Prostate gland (tissue), 2 donors: Measurements from ENCODE around the gene SEMA4F. TPM values are rescaled to one million over a fixed set of nuclear protein-coding genes. Genes with fewer than 3 reads are reported as not detected.

Source experiments
- DNase-seq: peaks from one replicate; pipeline ENCODE4 v3.0.0-alpha.2; 2019; ENCODE audit warnings: low spot score
- H3K27ac ChIP-seq, 2 donors: fragments of 200-600 bp; sonication (generic); 2 replicates each; pipeline ENCODE4 v1.5.1; 2017 to 2019
- H3K27me3 ChIP-seq: fragments of 200-600 bp; sonication (generic); replicated peaks from 2 replicates; pipeline ENCODE4 v1.5.1; 2019; ENCODE audit not compliant: insufficient read depth
- H3K36me3 ChIP-seq, 2 donors: fragments of 200-600 bp; sonication (generic); 1 replicate in 1 of 2; 2 replicates in 1 of 2; pipeline versions ENCODE4 v1.5.1 to v1.8.1; 2017 to 2019
- H3K4me1 ChIP-seq: fragments of 200-600 bp; sonication (generic); replicated peaks from 2 replicates; pipeline ENCODE4 v1.5.1; 2019
- H3K4me3 ChIP-seq, 2 donors: fragments of 200-600 bp; sonication (generic); 2 replicates each; pipeline ENCODE4 v1.5.1; 2017 to 2019
- H3K9me3 ChIP-seq: fragments of 200-600 bp; sonication (generic); 2 replicates; pipeline ENCODE4 v1.5.1; 2017
- CTCF ChIP-seq, 4 experiments: fragments of 200-600 bp in 2 of 4; fragments of 450-650 bp in 2 of 4; sonication (generic) in 2 of 4; IDR thresholded peaks; 1 replicate in 3 of 4; 2 replicates in 1 of 4; pipeline ENCODE4 v1.5.1; 2016 to 2019; ENCODE audit warnings: antibody characterized with exemption in 4 of 4, mild to moderate bottlenecking in 2 of 4, moderate library complexity in 2 of 4
- POLR2A ChIP-seq: fragments of 450-650 bp; IDR thresholded peaks from one replicate; pipeline ENCODE4 v1.6.1; 2016; ENCODE audit warnings: antibody characterized with exemption, mild to moderate bottlenecking
- POLR2AphosphoS5 ChIP-seq: sonication (generic); formaldehyde crosslinking; IDR thresholded peaks from one replicate; pipeline ENCODE4 v1.6.1; 2017; ENCODE audit warnings: antibody characterized with exemption
- WGBS: methylation state at CpG from one replicate; pipeline ENCODE4 v1.1.5; 2018; 5-methylcytosine and 5-hydroxymethylcytosine counted together
- intact Hi-C: fragments of 100-400 bp; cut with DNase I; formaldehyde crosslinking; loops from one replicate; pipeline ENCODE4 v1.14.2; 2022
- total RNA-seq, 2 donors: library from RNA; depleted of rRNA; stranded (reverse); fragments of >200 nt; gene quantifications; one replicate each; pipeline ENCODE4 v1.1.0, GENCODE V29; 2016

The SEMA4F gene
- total RNA-seq, 2 donors from 2014 or later = 12.3 to 16.5 TPM

- Histone ChIP-seq H3K27me3 (no peaks in the 10 kb centered on the region), H3K4me1 (no peaks in the 10 kb centered on the region), H3K9me3 (no peaks in the 10 kb centered on the region), H3K36me3 (no peaks in the 10 kb centered on the region), H3K4me3 (no peak overlapping the region), H3K27ac (no peak overlapping the region)
- 71% methylated on average over 4 of the region's 4 CpGs for WGBS
- no peak for DNase-seq
- no peak for TF ChIP-seq CTCF (IDR thresholded peaks at IDR 0.05)
- no peak for TF ChIP-seq POLR2AphosphoS5
- TF ChIP-seq POLR2A = no peak
- intact Hi-C loops = no loop called here
These were observed 48.1 kb downstream of the SEMA4F start for GRCh38 chr2:74702001-74702715.

GRCh38 chr2:74703373-74703772 is 49.3 kb downstream of the SEMA4F start:
- no peak for DNase-seq
- Histone ChIP-seq H3K27me3 (no peaks in the 10 kb centered on the region), H3K27ac (no peak overlapping the region), H3K36me3 (no peaks in the 10 kb centered on the region), H3K4me1 (no peaks in the 10 kb centered on the region), H3K9me3 (no peaks in the 10 kb centered on the region), H3K4me3 (no peak overlapping the region)
- WGBS = 69% methylated on average over 6 of the region's 6 CpGs
- TF ChIP-seq CTCF (IDR thresholded peaks at IDR 0.05) (no peak), POLR2AphosphoS5 (no peak), POLR2A (no peak)
- intact Hi-C loops = no loop called here

GRCh38 chr2:74704216-74704615 is 50.2 kb downstream of the SEMA4F start:
- no peaks in the 10 kb centered on the region for H3K4me1 ChIP-seq
- 53% methylated on average over 2 of the region's 2 CpGs for WGBS

GRCh38 chr2:74706741-74707140 is 52.7 kb downstream of the SEMA4F start:
- H3K27ac ChIP-seq = no peak overlapping the region
- no peaks in the 10 kb centered on the region for H3K9me3 ChIP-seq
- H3K36me3 ChIP-seq = no peaks in the 10 kb centered on the region
- H3K4me3 ChIP-seq = no peak overlapping the region
- no peak for DNase-seq
- TF ChIP-seq CTCF (IDR thresholded peaks at IDR 0.05) (no peak), POLR2AphosphoS5 (no peak), POLR2A (no peak)
- intact Hi-C loops = no loop called here
- H3K4me1 ChIP-seq = no peaks in the 10 kb centered on the region
- no peaks in the 10 kb centered on the region for H3K27me3 ChIP-seq

More at GRCh38 chr2:74704216-74704615, 50.2 kb downstream of the SEMA4F start:
- no peaks in the 10 kb centered on the region for H3K9me3 ChIP-seq
- no peak for DNase-seq
- intact Hi-C loops = no loop called here
- no peak overlapping the region for H3K4me3 ChIP-seq
- H3K27ac ChIP-seq = no peak overlapping the region
- H3K27me3 ChIP-seq = no peaks in the 10 kb centered on the region
- no peaks in the 10 kb centered on the region for H3K36me3 ChIP-seq
- TF ChIP-seq CTCF (IDR thresholded peaks at IDR 0.05) = no peak
- TF ChIP-seq POLR2AphosphoS5 = no peak
- TF ChIP-seq POLR2A = no peak

- H3K36me3 ChIP-seq = no peaks in the 10 kb centered on the region
- H3K4me1 ChIP-seq = no peaks in the 10 kb centered on the region
- H3K9me3 ChIP-seq = no peaks in the 10 kb centered on the region
- no peak overlapping the region for H3K27ac ChIP-seq
- 95% methylated on average over 3 of the region's 3 CpGs for WGBS
- DNase-seq = no peak
- no peak overlapping the region for H3K4me3 ChIP-seq
- intact Hi-C loops = no loop called here
- TF ChIP-seq POLR2A (no peak), CTCF (IDR thresholded peaks at IDR 0.05) (no peak), POLR2AphosphoS5 (no peak)
- H3K27me3 ChIP-seq = no peaks in the 10 kb centered on the region
These were observed 53.8 kb downstream of the SEMA4F start for GRCh38 chr2:74707837-74708236.
